NT2/D1 (cell line): ENCODE results near the gene CYP11A1.

Experiments used
- DNase-seq: peaks from one replicate; pipeline ENCODE4 v3.0.0-alpha.2; 2011; ENCODE audit warnings: low read depth, low spot score
- H3K27me3 ChIP-seq: 2 replicates; pipeline ENCODE4 v1.6.0; 2011; ENCODE audit warnings: mild to moderate bottlenecking; ENCODE audit not compliant: insufficient read length, insufficient read depth
- H3K36me3 ChIP-seq: 2 replicates; pipeline ENCODE4 v1.6.1; 2011; ENCODE audit warnings: mild to moderate bottlenecking, low read length, mixed read lengths; ENCODE audit not compliant: insufficient read depth, insufficient read length
- H3K4me1 ChIP-seq: 2 replicates; pipeline ENCODE4 v1.5.1; 2011; ENCODE audit not compliant: insufficient read depth, insufficient read length
- H3K4me3 ChIP-seq: 2 replicates; pipeline ENCODE4 v1.5.1; 2011; ENCODE audit warnings: low read depth; ENCODE audit not compliant: insufficient read length
- H3K9ac ChIP-seq: 2 replicates; pipeline ENCODE4 v1.6.0; 2011; ENCODE audit warnings: low read depth; ENCODE audit not compliant: insufficient read length
- H3K9me3 ChIP-seq: 2 replicates; pipeline ENCODE4 v1.5.1; 2011; ENCODE audit warnings: mild to moderate bottlenecking, low read length; ENCODE audit not compliant: insufficient read depth
- SUZ12 ChIP-seq: IDR thresholded peaks from 2 replicates; pipeline ENCODE4 v1.6.1; 2011; ENCODE audit not compliant: insufficient read length, insufficient read depth; ENCODE audit errors: extremely low read depth
- YY1 ChIP-seq: IDR thresholded peaks from 2 replicates; pipeline ENCODE4 v1.6.1; 2011; ENCODE audit not compliant: insufficient read length, insufficient read depth
- ZNF274 ChIP-seq: IDR thresholded peaks from 2 replicates; pipeline ENCODE4 v1.6.1; 2011; ENCODE audit warnings: mild to moderate bottlenecking, low read depth, low read length

The CYP11A1 gene

DNA sequence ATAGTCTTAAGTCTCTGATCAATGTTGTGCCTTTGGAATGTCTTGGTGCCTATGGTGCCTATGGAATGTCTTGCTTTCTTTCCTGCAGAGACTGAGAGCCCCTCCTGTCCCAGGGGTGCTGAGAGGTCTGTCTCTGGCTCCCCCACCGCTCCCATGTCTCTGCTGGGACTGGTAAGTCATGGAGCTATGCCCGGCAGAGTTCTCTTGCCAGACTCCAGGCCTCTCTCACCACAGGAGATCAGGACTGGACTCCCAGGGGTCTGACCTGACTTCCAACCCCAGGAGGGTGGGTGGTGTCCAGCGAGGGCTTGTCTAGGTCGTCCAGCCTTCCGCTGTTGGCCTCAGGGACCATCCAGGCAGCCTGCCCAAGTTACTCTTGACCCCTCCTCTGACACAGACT, 14.0 kb upstream of the CYP11A1 start:
- DNase-seq: no peak
- H3K4me1 ChIP-seq: peaks cover 21% of the 10 kb centered on the region
- H3K4me3 ChIP-seq: no peak overlapping the region
- no peak for TF ChIP-seq YY1
- no peak for TF ChIP-seq SUZ12
- TF ChIP-seq ZNF274: no peak
- H3K9ac ChIP-seq: no peak overlapping the region
- H3K27me3 ChIP-seq: no peaks in the 10 kb centered on the region
- no peaks in the 10 kb centered on the region for H3K9me3 ChIP-seq
- no peaks in the 10 kb centered on the region for H3K36me3 ChIP-seq

DNA sequence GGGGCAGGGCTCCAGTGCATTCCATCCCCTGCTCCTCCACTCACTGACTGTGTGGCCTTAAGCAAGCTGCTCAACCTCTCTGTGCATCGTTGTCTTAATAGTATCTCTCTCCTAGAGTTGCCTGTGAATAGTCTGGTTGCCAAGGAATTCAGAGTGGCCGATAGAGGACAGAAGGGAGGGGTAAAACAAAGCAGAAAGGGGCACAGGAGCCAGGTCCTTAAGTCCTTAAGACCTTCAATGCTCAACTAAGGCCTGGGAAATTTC, 13.7 kb upstream of the CYP11A1 start:
- Histone ChIP-seq H3K4me3 (no peak overlapping the region), H3K4me1 (peaks cover 19% of the 10 kb centered on the region), H3K27me3 (peaks cover 1% of the 10 kb centered on the region), H3K36me3 (no peaks in the 10 kb centered on the region), H3K9ac (no peak overlapping the region), H3K9me3 (no peaks in the 10 kb centered on the region)
- TF ChIP-seq ZNF274 (no peak), YY1 (no peak), SUZ12 (no peak)
- DNase-seq: no peak

DNA sequence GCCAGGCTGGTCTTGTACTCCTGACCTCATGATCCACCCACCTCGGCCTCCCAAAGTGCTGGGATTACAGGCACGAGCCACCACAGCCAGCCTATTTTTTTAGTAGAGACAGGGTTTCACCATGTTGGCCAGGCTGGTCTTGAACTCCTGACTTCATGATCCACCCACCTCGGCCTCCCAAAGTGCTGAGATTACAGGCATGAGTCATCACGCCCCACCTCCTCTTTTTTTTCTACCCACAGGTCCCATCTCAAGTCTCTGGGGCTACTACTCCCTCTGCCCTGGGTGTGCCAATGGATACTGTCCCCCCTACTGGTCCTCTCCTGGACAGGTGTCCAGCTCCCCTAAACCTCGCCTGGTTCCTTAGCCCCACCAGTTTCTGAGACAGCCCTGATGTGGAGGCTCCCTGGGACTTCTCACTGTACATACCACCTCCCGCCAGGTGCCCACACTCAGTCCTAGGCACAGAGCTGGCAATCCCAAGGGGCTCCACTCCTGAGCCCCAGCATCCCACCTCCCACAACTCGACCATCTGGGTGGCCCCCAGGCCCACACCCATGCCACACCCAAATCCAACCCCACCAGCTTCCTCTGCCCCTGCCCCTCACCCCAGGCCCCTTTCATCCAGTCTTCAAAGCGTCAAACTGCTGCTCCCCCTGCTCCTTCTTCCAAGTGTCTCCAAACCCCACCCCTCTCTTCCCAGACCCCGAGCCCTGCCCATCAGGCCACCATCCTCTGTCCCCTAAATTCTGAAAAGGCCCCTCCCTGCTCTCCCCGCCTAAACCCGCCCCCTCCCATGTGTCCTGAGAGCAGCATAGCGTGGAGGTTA, 13.1 kb upstream of the CYP11A1 start:
- Histone ChIP-seq H3K4me3 (no peak overlapping the region), H3K36me3 (no peaks in the 10 kb centered on the region), H3K27me3 (peaks cover 2% of the 10 kb centered on the region), H3K9me3 (no peaks in the 10 kb centered on the region), H3K4me1 (peaks cover 13% of the 10 kb centered on the region), H3K9ac (no peak overlapping the region)
- DNase-seq: no peak
- TF ChIP-seq YY1 (no peak), SUZ12 (no peak), ZNF274 (no peak)

DNA sequence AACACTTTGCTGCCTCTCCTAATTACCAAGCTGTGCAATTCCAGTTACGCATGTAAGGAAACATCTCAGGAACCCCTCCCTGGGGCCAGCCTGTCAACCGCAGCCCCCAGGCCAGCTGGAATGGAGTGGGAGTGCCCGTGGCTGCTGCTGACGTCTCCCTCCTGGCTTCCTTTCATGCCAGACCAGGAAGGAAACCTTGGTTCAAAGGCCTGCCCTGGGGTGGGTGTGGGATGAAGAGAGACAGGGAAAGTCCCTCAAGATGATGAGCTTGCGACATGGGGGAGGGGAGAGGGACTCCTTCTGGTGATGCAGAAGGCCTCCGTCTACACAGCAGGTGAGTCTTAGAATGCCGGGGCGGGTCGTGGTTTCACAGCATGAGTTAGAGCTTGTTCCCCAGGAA, 11.4 kb upstream of the CYP11A1 start:
- TF ChIP-seq SUZ12: no peak
- TF ChIP-seq ZNF274: no peak
- TF ChIP-seq YY1: no peak
- Histone ChIP-seq H3K9me3 (no peaks in the 10 kb centered on the region), H3K27me3 (peaks cover 7% of the 10 kb centered on the region), H3K4me3 (no peak overlapping the region), H3K4me1 (peaks cover 15% of the 10 kb centered on the region), H3K36me3 (no peaks in the 10 kb centered on the region), H3K9ac (no peak overlapping the region)
- DNase-seq: no peak

DNA sequence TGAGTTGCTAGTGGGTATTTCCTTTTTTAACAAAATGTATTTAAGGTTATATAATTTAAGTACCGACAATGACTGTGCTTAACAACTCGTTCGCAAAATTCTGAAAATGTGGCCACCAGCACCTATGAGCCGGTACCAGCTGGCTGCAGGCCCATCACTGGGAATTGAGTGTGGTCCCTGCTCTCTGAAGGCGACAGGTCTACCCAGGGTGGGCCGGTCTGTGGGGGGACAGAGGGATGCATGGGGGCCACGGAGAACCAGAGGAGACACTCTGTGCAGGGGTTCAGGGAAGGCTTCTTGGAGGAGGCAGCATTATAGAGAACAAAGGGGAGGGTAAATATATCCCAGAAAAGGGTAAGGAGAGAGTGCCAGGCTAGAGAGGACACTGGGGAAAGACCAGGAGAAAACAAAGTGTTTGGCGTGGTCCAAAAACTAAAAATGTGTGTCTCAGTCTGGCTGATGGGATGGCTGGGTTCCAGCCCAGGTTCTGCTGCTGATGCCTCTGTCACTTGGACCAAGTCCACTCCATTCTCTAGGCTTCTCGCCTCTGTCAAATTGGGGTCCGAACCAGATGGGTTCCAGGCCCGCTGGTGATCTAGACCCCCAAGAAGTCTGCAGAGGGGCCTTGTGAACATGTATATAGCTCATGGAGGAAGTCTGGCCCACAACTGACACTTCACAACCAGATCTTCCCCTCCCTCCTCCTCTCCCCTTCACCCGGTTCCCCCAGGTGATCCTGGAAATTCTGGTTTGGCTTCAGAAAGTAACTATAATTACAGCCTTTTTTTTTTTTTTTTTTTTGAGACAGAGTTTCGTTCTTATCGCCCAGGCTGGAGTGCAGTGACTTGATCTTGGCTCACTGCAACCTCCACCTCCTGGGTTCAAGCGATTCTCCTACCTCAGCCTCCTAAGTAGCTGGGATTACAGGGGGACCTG, 10.7 kb upstream of the CYP11A1 start:
- Histone ChIP-seq H3K36me3 (no peaks in the 10 kb centered on the region), H3K27me3 (peaks cover 7% of the 10 kb centered on the region), H3K4me3 (no peak overlapping the region), H3K9me3 (no peaks in the 10 kb centered on the region), H3K9ac (no peak overlapping the region), H3K4me1 (peaks cover 19% of the 10 kb centered on the region)
- no peak for DNase-seq
- TF ChIP-seq SUZ12 (no peak), ZNF274 (no peak), YY1 (no peak)

DNA sequence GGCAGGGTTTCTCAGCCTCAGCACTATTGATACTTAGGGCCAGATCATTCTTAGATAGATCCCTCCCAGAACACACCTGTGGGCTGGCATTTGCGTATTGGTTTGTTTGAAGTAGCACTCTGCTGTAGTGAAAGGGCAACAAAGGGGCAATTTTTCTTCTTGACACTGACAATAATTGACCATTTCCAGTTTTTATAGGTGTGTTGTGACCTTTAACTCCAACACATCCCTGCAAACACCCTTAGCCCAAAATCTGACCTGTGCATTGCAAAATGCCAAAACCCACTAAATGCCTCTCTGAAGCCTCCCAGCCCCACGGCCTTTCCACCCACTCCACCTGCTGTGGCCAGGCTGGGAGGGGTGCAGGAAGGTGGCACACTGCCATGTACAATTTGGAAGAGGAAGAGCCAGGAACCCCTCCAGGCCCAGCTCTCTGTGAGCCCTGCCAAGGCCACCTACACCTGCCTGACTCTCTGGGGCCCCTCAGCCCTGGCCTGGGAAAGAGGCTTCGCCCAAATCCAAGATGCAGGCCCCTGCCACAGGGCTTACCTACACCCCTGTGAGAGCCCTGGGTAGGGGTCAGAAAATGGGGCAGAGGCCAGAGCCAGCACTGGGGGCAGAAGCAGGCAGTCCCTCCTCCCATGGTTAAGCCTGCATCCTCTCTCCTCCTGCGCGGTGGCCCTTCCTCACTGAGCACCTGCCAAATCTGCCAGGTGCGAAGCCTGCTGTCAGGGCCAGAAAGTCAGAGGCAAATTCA, 9.6 kb upstream of the CYP11A1 start:
- no peak for DNase-seq
- Histone ChIP-seq H3K4me1 (peaks cover 18% of the 10 kb centered on the region), H3K9me3 (no peaks in the 10 kb centered on the region), H3K27me3 (peaks cover 7% of the 10 kb centered on the region), H3K9ac (no peak overlapping the region), H3K36me3 (no peaks in the 10 kb centered on the region), H3K4me3 (no peak overlapping the region)
- no peak for TF ChIP-seq ZNF274
- TF ChIP-seq SUZ12: no peak
- TF ChIP-seq YY1: no peak

DNA sequence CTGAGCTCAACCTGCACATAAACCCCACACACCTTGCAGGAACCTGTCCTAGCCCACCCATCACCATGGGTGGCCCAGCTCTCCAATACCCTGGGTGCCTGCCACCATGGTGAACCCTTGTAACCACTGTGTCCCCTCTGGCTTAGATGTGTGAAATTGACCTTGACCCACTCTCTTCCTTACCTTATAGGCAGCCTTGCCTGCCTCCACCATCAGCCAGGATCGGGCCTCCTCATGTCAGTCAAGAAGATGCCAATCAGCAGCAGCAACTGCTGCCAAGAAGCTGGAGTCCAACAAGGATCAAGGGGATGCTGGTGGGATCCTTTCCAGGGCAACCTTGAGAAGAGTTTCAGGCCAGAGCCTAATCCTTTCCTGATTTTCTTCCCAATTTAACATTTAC, 8.8 kb upstream of the CYP11A1 start:
- H3K27me3 ChIP-seq: peaks cover 7% of the 10 kb centered on the region
- H3K9ac ChIP-seq: no peak overlapping the region
- H3K4me1 ChIP-seq: peaks cover 18% of the 10 kb centered on the region
- TF ChIP-seq SUZ12 (no peak), YY1 (no peak), ZNF274 (no peak)
- H3K4me3 ChIP-seq: no peak overlapping the region
- no peaks in the 10 kb centered on the region for H3K36me3 ChIP-seq
- no peaks in the 10 kb centered on the region for H3K9me3 ChIP-seq
- DNase-seq: no peak
